ENCODE measurements around the gene ITGA1.

- TF ChIP-seq POLR2AphosphoS5 (IDR thresholded peaks at IDR 0.05; ENCODE audit: low read depth) (no peak), CTCF (IDR thresholded peaks at IDR 0.05; ENCODE audit: insufficient read depth, low read length) (no peak)
Measured at GRCh38 chr5:52909192-52909591, 121.5 kb downstream of the ITGA1 start.
